Ishikawa (cell line): ENCODE data around the gene BAZ2B.

Source experiments
- CEBPB ChIP-seq: IDR thresholded peaks from 2 replicates; pipeline ENCODE4 v1.6.1; 2012
- CREB1 ChIP-seq: IDR thresholded peaks from 2 replicates; pipeline ENCODE4 v1.6.1; 2012; ENCODE audit warnings: low read depth
- EGR1 ChIP-seq: IDR thresholded peaks from 2 replicates; pipeline ENCODE4 v1.6.1; 2012
- EP300 ChIP-seq: IDR thresholded peaks from 2 replicates; pipeline ENCODE4 v1.6.1; 2012; ENCODE audit warnings: borderline replicate concordance
- FOXM1 ChIP-seq: IDR thresholded peaks from 2 replicates; pipeline ENCODE4 v1.6.1; 2012; ENCODE audit warnings: low read depth, borderline replicate concordance
- NFIC ChIP-seq: IDR thresholded peaks from 2 replicates; pipeline ENCODE4 v1.6.1; 2012
- RAD21 ChIP-seq: IDR thresholded peaks from 2 replicates; pipeline ENCODE4 v1.6.1; 2012; ENCODE audit warnings: low read depth
- TAF1 ChIP-seq: IDR thresholded peaks from 2 replicates; pipeline ENCODE4 v1.6.1; 2012; ENCODE audit warnings: low read depth, mild to moderate bottlenecking
- TCF12 ChIP-seq: IDR thresholded peaks from 2 replicates; pipeline ENCODE4 v1.6.1; 2012; ENCODE audit warnings: low read depth
- TEAD4 ChIP-seq: IDR thresholded peaks from 2 replicates; pipeline ENCODE4 v1.6.1; 2012
- YY1 ChIP-seq: IDR thresholded peaks from 2 replicates; pipeline ENCODE4 v1.6.1; 2012; ENCODE audit warnings: low read depth
- ZBTB7A ChIP-seq: IDR thresholded peaks from 2 replicates; pipeline ENCODE4 v1.6.1; 2012; ENCODE audit warnings: low read depth
- TF ChIP-seq, protein P1 (sequence below): IDR thresholded peaks from 2 replicates; pipeline ENCODE4 v1.6.1; 2012
- TF ChIP-seq, protein P2 (sequence below): IDR thresholded peaks from 2 replicates; pipeline ENCODE4 v1.6.1; 2012
- TF ChIP-seq, protein P3 (sequence below): IDR thresholded peaks from 2 replicates; pipeline ENCODE4 v1.6.1; 2012; ENCODE audit warnings: low read depth, mild to moderate bottlenecking

The BAZ2B gene

DNA sequence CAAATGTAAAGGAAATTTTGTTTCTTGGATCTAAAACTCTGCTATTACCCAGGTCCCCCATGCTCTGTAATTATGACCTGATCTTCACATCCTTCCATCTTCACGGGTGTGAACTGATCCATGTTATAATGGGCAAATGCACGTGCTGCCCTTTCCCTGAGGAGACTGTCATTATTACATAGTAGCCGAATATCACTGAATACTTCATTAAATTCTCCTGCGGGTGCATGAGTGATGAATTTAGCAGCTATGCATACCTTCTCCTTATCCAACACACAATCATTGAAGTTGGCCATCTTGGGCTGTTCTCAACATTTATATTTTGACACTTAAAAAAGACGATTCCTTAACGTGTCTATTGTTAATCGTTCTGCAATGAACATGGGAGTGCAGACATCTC is 153.4 kb downstream of the BAZ2B start:
- TF ChIP-seq EP300: no peak
- TF ChIP-seq NFIC: no peak
- TF ChIP-seq EGR1: no peak
- no peak for TF ChIP-seq ZBTB7A
- no peak for TF ChIP-seq YY1
- no peak for TF ChIP-seq CREB1
- TF ChIP-seq, protein P1, sequence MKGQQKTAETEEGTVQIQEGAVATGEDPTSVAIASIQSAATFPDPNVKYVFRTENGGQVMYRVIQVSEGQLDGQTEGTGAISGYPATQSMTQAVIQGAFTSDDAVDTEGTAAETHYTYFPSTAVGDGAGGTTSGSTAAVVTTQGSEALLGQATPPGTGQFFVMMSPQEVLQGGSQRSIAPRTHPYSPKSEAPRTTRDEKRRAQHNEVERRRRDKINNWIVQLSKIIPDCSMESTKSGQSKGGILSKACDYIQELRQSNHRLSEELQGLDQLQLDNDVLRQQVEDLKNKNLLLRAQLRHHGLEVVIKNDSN: no peak
- no peak for TF ChIP-seq CEBPB
- TF ChIP-seq TAF1: no peak
- TF ChIP-seq FOXM1: no peak
- TF ChIP-seq TCF12: no peak
- no peak for TF ChIP-seq RAD21
- TF ChIP-seq, protein P2, sequence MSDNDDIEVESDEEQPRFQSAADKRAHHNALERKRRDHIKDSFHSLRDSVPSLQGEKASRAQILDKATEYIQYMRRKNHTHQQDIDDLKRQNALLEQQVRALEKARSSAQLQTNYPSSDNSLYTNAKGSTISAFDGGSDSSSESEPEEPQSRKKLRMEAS: no peak
- TF ChIP-seq, protein P3, sequence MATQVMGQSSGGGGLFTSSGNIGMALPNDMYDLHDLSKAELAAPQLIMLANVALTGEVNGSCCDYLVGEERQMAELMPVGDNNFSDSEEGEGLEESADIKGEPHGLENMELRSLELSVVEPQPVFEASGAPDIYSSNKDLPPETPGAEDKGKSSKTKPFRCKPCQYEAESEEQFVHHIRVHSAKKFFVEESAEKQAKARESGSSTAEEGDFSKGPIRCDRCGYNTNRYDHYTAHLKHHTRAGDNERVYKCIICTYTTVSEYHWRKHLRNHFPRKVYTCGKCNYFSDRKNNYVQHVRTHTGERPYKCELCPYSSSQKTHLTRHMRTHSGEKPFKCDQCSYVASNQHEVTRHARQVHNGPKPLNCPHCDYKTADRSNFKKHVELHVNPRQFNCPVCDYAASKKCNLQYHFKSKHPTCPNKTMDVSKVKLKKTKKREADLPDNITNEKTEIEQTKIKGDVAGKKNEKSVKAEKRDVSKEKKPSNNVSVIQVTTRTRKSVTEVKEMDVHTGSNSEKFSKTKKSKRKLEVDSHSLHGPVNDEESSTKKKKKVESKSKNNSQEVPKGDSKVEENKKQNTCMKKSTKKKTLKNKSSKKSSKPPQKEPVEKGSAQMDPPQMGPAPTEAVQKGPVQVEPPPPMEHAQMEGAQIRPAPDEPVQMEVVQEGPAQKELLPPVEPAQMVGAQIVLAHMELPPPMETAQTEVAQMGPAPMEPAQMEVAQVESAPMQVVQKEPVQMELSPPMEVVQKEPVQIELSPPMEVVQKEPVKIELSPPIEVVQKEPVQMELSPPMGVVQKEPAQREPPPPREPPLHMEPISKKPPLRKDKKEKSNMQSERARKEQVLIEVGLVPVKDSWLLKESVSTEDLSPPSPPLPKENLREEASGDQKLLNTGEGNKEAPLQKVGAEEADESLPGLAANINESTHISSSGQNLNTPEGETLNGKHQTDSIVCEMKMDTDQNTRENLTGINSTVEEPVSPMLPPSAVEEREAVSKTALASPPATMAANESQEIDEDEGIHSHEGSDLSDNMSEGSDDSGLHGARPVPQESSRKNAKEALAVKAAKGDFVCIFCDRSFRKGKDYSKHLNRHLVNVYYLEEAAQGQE: no peak
- TF ChIP-seq TEAD4: no peak

DNA sequence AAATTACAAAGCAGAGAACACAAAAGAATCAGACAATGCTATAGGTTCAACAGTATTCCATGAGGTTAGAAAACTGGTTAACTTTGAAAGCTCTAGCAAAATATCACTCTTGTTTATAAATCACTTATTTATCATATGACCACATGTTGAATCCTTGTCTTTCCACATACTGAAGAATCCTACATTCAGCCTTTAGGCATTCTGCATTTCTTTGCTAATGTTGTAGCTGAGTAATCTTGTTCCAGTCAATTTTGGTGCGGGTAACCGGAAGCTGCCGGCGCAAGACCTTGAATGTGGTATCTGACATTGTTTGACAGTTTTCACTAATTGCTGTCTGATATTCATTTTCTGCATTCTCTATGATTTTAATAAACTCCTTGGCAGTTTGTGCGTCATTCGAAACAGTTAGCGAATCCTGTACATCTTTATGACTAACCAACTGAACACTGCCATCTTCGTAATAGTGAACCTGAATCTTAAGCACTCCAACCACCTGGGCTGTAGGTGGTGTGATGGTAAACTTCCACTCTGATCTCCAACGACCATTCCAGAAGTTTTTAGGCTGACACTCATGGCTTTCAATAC is 154.1 kb downstream of the BAZ2B start:
- TF ChIP-seq YY1 (no peak), RAD21 (no peak), FOXM1 (no peak), NFIC (no peak), ZBTB7A (no peak), TCF12 (no peak), TEAD4 (no peak), EGR1 (no peak), EP300 (no peak), CREB1 (no peak), TAF1 (no peak)
- TF ChIP-seq, protein P3: no peak
- TF ChIP-seq, protein P1: no peak

DNA sequence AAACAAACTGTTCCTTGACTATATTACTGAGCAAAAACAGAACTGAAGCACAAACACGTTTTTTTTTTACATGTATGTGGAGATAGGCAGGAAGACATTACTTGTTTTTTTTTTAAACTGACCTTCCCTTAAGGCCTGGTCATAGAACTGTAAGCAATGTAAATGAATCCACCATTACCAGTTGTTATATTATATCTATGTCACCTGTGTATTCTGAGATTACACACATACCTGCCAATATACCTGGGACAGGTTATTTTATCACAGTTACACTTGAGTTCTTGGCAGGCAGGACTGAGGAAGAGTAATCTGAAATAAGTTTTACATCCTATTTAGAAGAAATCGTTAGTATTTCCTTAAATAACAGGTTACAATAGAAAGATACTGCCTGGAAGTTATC is 155.3 kb downstream of the BAZ2B start:
- TF ChIP-seq TAF1 (no peak), FOXM1 (no peak), CEBPB (no peak), TEAD4 (no peak), NFIC (no peak)
- TF ChIP-seq, protein P3: no peak
- TF ChIP-seq, protein P2: no peak
- TF ChIP-seq, protein P1: no peak

DNA sequence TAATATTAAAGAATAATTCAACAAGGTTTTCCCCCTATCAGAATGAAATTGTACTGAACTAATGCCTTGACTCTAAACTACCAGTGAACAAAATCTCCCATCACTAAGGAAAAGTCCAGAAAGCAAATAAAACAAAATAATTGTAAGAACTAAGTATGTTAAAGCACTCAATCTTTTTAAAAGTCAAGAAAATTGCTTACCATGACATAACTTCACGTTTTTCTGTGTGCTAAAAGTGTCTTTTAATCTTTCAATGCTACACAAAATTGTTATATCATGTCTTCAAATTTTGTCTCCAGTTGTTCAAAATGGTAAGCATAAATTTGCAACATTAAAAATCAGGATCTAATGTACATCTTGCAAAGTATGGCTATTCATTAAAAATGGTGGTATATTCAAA is 156.1 kb downstream of the BAZ2B start:
- no peak for TF ChIP-seq NFIC
- no peak for TF ChIP-seq EP300
- TF ChIP-seq, protein P2: no peak
- TF ChIP-seq YY1: no peak
- no peak for TF ChIP-seq TCF12
- no peak for TF ChIP-seq EGR1
- TF ChIP-seq RAD21: no peak
- TF ChIP-seq, protein P1: no peak
- no peak for TF ChIP-seq ZBTB7A
- TF ChIP-seq, protein P3: no peak
- TF ChIP-seq CEBPB: no peak
- TF ChIP-seq TAF1: no peak
- no peak for TF ChIP-seq FOXM1
- no peak for TF ChIP-seq TEAD4
- no peak for TF ChIP-seq CREB1
